Muscle layer of duodenum (tissue), 2 donors: ENCODE results near the gene NDUFS2.

Source experiments
- H3K27ac ChIP-seq: one replicate; pipeline ENCODE4 v1.7.0; 2013; ENCODE audit warnings: mild to moderate bottlenecking, low read length
- H3K27me3 ChIP-seq: one replicate; pipeline ENCODE4 v1.7.0; 2013; ENCODE audit warnings: low read depth, mild to moderate bottlenecking, control low read depth, low read length
- H3K36me3 ChIP-seq, 2 donors: one replicate each; pipeline ENCODE4 v1.7.0; 2013; ENCODE audit warnings: low read length in 2 of 2, control low read depth in 1 of 2, mild to moderate bottlenecking in 1 of 2; ENCODE audit not compliant: insufficient read depth in 2 of 2, control insufficient read depth in 1 of 2
- H3K4me1 ChIP-seq, 2 donors: one replicate each; pipeline ENCODE4 v1.7.0; 2013; ENCODE audit warnings: low read length in 2 of 2, mild to moderate bottlenecking in 2 of 2, control low read depth in 1 of 2, moderate library complexity in 1 of 2; ENCODE audit not compliant: insufficient read depth in 2 of 2, control insufficient read depth in 1 of 2
- H3K4me3 ChIP-seq, 2 donors: one replicate each; pipeline ENCODE4 v1.7.0; 2013; ENCODE audit warnings: low read length in 2 of 2, low read depth in 1 of 2, mild to moderate bottlenecking in 1 of 2
- H3K9me3 ChIP-seq, 2 donors: one replicate each; pipeline ENCODE4 v1.7.0; 2013; ENCODE audit warnings: low read length in 2 of 2, control low read depth in 1 of 2, mild to moderate bottlenecking in 1 of 2; ENCODE audit not compliant: control insufficient read depth in 1 of 2
- donor health status: healthy.

The NDUFS2 gene

GRCh38 chr1:161225178-161225533 is 23.0 kb downstream of the NDUFS2 start:
- Histone ChIP-seq H3K36me3 (peaks cover 20% of the 10 kb centered on the region in 2 donors), H3K4me3 (peak overlapping the region in 1 of 2 donors; percentile 18), H3K4me1 (peaks cover 16 to 25% of the 10 kb centered on the region in 2 donors), H3K9me3 (no peaks in the 10 kb centered on the region), H3K27ac (peak overlapping the region; percentile 73), H3K27me3 (no peaks in the 10 kb centered on the region)

DNA sequence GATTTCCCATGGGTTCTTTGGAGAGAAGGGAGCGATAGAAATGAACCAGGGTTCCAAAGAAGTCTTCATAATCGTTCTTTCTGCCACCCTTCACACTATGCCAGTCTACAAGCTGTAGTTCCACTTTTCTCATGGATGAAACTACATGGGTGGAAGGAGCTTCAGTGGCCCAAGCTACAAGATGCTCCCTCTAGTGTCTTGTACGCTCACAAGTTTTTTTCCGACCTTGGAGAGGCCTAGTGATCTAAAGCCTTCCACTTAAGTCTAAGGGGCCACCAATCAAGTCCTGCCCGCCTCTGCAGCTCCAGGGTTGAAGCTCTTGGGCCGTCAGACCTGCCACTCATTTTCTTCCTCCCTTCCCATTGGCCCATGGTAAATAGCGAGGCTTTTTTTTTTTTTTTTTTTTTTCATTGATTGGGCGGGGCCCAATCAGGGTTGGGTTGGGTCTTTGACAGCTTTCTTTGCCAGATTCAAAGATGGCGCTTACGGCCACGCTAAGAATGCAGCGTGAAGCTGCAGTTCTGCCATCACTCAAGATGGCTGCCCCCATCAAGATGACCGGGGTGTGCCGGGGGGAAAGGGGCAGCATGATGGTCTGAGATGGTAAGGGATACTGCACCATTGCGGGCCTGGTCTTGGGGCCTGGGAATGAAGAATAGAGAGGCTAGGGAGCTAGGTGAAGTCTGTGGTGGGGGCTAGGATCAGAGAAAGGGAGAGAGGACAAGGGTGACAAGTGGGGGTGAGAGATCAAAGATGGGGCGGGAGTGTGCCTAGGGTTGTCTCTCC is 23.6 kb downstream of the NDUFS2 start, which contains the start of gene TOMM40L:
TOMM40L (plus strand) TSS at position 527 of the 786 bp plus-strand sequence. CDS start 430 bp downstream, outside the sequence.
- H3K4me1 ChIP-seq = peaks cover 16 to 25% of the 10 kb centered on the region in 2 donors
- H3K27me3 ChIP-seq = no peaks in the 10 kb centered on the region
- no peaks in the 10 kb centered on the region for H3K9me3 ChIP-seq
- H3K4me3 ChIP-seq = peak within 1 kb of the TSS; percentile 75 to 94
- H3K36me3 ChIP-seq = peaks cover 23 to 25% of the 10 kb centered on the region in 2 donors
- peak within 1 kb of the TSS; percentile 84 for H3K27ac ChIP-seq

GRCh38 chr1:161226320-161226711 is 24.1 kb downstream of the NDUFS2 start:
- no peaks in the 10 kb centered on the region for H3K27me3 ChIP-seq
- H3K27ac ChIP-seq = peak overlapping the region; percentile 84
- H3K9me3 ChIP-seq = no peaks in the 10 kb centered on the region
- H3K4me1 ChIP-seq = peaks cover 16 to 25% of the 10 kb centered on the region in 2 donors
- H3K36me3 ChIP-seq = peaks cover 23 to 27% of the 10 kb centered on the region in 2 donors
- peak overlapping the region; percentile 75 to 94 for H3K4me3 ChIP-seq

DNA sequence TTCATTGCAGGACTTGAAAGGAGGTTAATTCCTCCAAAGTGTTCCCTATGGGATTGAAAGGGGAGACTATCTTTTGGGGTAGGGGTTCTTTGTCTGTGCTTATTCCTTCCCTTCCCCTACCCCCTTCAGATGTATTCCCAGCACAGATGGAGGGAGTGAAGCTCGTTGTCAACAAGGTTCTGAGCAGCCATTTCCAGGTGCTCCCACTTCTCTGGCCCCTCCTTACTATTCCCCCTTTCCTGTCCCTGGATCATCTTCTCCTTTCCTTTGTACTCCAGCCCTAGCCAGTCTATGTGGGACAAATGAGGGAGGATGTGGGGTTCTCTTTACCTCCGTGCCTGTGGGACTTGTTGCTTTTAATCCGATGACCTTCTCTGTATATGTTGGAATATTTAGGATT is 24.6 kb downstream of the NDUFS2 start:
- H3K4me3 ChIP-seq = peak overlapping the region; percentile 75 to 94
- peaks cover 23 to 27% of the 10 kb centered on the region in 2 donors for H3K36me3 ChIP-seq
- no peaks in the 10 kb centered on the region for H3K9me3 ChIP-seq
- peaks cover 16 to 25% of the 10 kb centered on the region in 2 donors for H3K4me1 ChIP-seq
- peak overlapping the region; percentile 84 for H3K27ac ChIP-seq
- no peaks in the 10 kb centered on the region for H3K27me3 ChIP-seq

DNA sequence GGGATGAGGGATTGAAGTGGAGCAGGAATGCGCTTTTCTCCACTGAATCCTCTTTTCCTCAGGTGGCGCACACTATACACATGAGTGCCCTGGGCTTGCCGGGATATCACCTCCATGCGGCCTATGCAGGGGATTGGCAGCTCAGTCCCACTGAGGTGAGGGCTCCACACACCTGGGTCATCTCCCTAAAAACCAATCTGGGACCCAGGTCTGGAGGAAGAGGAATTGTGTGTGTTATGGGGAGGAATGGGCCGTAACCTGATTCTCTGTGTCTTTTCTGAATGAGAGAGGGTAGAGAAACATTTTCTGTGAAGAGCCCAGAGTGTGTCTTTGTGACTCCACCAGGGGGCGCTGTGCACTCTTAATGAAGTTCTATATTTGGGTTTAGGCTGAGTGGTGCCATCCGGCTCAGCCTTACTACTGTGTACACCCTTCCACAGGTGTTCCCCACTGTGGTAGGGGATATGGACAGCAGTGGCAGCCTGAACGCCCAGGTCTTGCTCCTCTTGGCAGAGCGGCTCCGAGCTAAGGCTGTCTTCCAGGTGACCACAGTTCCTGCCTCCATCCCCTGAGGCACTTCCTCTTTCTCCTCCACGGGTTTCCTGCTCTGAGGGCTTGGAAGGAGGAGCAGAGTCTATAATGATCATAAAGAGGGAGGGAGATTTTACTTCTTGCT is 25.2 kb downstream of the NDUFS2 start:
- peaks cover 16 to 25% of the 10 kb centered on the region in 2 donors for H3K4me1 ChIP-seq
- peak overlapping the region; percentile 84 for H3K27ac ChIP-seq
- H3K4me3 ChIP-seq = peak overlapping the region; percentile 75 to 94

GRCh38 chr1:161228032-161228431 is 25.9 kb downstream of the NDUFS2 start:
- Histone ChIP-seq H3K36me3 (peaks cover 23 to 27% of the 10 kb centered on the region in 2 donors), H3K4me1 (peaks cover 16 to 25% of the 10 kb centered on the region in 2 donors), H3K4me3 (peak overlapping the region in 1 of 2 donors; percentile 75), H3K27ac (peak overlapping the region; percentile 9), H3K27me3 (no peaks in the 10 kb centered on the region), H3K9me3 (no peaks in the 10 kb centered on the region)

More for the DNA sequence above, 25.2 kb downstream of the NDUFS2 start:
- Histone ChIP-seq H3K36me3 (peaks cover 23 to 27% of the 10 kb centered on the region in 2 donors), H3K9me3 (no peaks in the 10 kb centered on the region), H3K27me3 (no peaks in the 10 kb centered on the region)

DNA sequence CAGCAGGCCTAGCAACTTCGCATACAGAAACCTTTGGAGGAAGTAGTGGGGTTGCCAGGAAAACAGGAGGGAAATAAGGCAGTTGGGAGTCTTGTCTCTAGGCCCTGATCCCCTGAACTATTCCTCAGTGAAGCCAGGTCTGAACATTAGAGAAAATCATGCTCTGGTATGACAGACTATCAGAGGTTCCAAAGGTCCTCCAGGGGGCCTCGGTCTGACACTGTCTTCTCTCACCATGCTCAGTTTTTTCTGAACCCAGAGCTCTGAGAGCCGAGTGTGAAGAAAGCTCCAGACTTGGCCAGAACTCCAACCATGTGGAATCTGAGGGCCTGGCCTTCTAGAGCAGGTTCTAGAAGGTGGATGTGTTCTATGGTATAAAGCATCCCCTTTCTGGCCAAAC is 27.7 kb downstream of the NDUFS2 start:
- no peaks in the 10 kb centered on the region for H3K9me3 ChIP-seq
- H3K27me3 ChIP-seq = no peaks in the 10 kb centered on the region
- H3K36me3 ChIP-seq = peaks cover 23 to 27% of the 10 kb centered on the region in 2 donors
- H3K4me3 ChIP-seq = no peak overlapping the region
- no peak overlapping the region for H3K27ac ChIP-seq
- peaks cover 16 to 25% of the 10 kb centered on the region in 2 donors for H3K4me1 ChIP-seq

DNA sequence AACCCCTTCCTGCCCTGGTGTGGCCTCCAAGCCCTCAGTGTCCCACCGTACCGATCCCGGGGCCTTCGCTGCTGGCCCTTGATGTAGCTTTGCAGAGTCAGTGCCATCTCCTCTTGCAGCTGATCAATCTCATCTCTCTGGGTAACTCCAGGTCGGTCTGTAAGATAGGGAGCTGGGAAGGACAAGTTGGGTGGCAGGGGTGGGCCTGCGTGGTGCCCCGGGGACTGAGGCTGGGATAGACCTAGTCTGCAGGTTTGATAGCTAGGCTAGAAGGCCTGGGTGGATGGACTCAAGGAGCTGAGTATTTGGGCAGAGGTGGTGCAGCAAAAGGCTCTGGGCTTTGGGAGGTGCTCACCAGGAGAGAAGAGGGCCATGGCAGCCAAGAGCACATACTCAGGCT is 28.6 kb downstream of the NDUFS2 start:
- Histone ChIP-seq H3K27ac (no peak overlapping the region), H3K9me3 (no peaks in the 10 kb centered on the region), H3K36me3 (peaks cover 23 to 27% of the 10 kb centered on the region in 2 donors), H3K4me1 (peaks cover 10 to 19% of the 10 kb centered on the region in 2 donors), H3K27me3 (no peaks in the 10 kb centered on the region), H3K4me3 (no peak overlapping the region)

- no peak overlapping the region for H3K27ac ChIP-seq
Observed at GRCh38 chr1:161233102-161233501, 30.9 kb downstream of the NDUFS2 start.

DNA sequence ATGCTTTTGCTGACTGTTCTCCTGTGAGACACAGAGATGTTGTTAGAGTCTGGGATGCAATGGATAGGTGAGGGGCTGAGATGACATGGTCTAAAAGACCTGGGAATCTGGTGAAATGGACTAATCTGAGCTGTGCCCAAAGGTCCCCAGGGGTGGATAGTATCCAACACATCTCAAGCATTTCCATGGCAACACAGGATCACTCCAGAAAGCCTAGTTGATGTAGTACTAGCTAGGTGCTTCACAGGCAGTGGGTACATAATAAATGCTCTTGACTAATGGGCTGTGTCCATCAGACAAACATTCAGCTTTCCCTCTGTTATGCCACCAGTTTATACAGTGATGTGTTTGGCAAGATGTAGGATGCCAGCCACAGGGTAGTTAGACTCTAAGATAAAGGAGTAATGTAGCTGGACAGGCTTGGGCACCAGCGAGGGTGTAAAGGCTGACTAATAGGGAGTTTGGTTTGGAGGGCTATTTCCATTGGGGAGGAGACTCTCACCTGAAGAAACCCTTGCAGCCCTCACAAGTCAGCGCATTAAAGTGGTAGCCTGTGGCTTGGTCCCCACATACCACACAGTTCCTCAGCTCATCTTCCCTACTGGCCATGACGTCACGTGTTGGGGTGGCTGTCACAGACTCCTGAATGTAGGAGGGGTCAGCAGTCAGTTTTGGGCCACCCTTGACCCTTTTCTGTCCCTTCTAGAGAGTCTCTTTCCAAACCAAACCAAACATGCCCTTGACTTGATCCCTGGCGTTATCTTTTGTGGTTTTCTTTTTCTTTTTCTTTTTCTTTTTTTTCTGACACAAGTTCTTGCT is 34.0 kb downstream of the NDUFS2 start:
- Histone ChIP-seq H3K27me3 (no peaks in the 10 kb centered on the region), H3K4me1 (no peaks in the 10 kb centered on the region), H3K27ac (no peak overlapping the region), H3K4me3 (no peak overlapping the region), H3K9me3 (no peaks in the 10 kb centered on the region), H3K36me3 (no peaks in the 10 kb centered on the region)

More at GRCh38 chr1:161233102-161233501, 30.9 kb downstream of the NDUFS2 start:
- Histone ChIP-seq H3K4me3 (no peak overlapping the region), H3K27me3 (no peaks in the 10 kb centered on the region), H3K4me1 (no peaks in the 10 kb centered on the region), H3K36me3 (peaks cover 23 to 26% of the 10 kb centered on the region in 2 donors), H3K9me3 (no peaks in the 10 kb centered on the region)

DNA sequence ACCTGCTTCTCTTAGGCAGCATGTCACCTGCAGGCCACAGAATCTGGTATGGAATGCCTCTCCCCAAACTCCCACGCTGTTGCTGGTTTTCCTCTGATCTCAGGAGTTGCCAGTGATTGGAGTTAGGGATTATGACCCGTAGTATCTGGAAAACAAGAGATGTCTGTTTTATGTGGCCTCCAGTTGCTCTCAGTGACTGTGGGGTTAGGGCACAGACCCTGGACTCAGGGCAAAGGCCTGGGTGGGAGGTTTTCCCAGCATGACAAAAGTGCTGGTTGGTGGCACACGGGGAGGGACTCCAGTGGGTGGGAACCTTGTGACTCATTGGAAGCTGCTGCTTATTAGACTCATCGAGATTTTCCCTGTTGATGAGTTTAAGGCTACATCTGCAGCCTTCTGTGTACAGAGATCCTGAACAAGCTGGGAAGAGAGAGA is 35.9 kb downstream of the NDUFS2 start, which contains the start of gene NR1I3:
NR1I3 (minus strand) TSS at position 165 of the 435 bp plus-strand sequence. CDS start 1,638 bp downstream, outside the sequence.
- H3K27ac ChIP-seq = no peak within 1 kb of the TSS
- H3K9me3 ChIP-seq = no peaks in the 10 kb centered on the region
- no peaks in the 10 kb centered on the region for H3K27me3 ChIP-seq
- H3K4me1 ChIP-seq = no peaks in the 10 kb centered on the region
- no peaks in the 10 kb centered on the region for H3K36me3 ChIP-seq
- no peak within 1 kb of the TSS for H3K4me3 ChIP-seq
